Stimulated activated CD8-positive, alpha-beta memory T cell treated with anti-CD3 and anti-CD28 coated beads, Interleukin-15, amount 100 ng/mL, for 4 hours (primary cell): ENCODE measurements around the gene PHTF2.
"Not testable (repeated sequence)": the region's sequence is repeated elsewhere in the genome, so short reads cannot be mapped to it uniquely, and the experiment has no call there.

Experiments used
- DNase-seq, 2 donors: peaks; one replicate each; pipeline ENCODE4 v3.0.0-alpha.2; 2020; ENCODE audit warnings: low read depth in 2 of 2

PHTF2 gene

DNA sequence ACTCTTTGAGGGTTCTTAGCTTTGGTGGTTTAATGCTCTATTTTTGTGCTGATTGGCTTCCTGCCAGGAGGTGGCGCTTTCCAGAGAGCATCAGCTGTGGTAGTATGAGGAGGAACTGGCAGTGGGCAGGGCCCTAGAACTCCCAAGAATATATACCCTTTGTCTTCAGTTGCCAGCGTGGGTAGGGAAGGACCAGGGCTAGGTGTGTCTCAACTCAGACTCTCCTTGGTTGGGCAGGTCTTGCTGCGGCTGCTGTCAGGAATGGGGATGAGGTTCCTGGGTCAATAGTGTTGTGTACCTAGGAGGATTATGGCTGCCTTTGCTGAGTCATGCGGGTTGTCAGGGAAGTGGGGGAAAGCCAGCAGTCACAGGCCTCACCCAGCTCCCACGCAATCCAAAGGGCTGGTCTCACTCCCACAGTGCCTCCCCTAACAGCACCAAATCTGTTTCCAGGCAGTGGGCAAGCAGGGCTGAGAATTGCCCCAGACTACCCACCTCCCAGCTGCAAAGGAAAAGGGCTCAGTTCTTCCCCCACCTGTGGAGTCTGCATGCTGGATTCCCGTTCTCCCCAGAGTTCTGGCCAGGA, 191.5 kb downstream of the PHTF2 start:
- DNase-seq, result no peak

- no peak for DNase-seq
These were observed 193.1 kb downstream of the PHTF2 start for GRCh38 chr7:77991656-77992055.

- DNase-seq, result no peak
These were observed 195.3 kb downstream of the PHTF2 start for GRCh38 chr7:77993838-77994237.

- no peak for DNase-seq
These were observed 197.1 kb downstream of the PHTF2 start for GRCh38 chr7:77995717-77996116.

- DNase-seq, result not testable (repeated sequence)
These were observed 200.6 kb downstream of the PHTF2 start for GRCh38 chr7:77999168-77999567.

- DNase-seq, result no peak
These were observed 203.4 kb downstream of the PHTF2 start for GRCh38 chr7:78002021-78002420.

DNA sequence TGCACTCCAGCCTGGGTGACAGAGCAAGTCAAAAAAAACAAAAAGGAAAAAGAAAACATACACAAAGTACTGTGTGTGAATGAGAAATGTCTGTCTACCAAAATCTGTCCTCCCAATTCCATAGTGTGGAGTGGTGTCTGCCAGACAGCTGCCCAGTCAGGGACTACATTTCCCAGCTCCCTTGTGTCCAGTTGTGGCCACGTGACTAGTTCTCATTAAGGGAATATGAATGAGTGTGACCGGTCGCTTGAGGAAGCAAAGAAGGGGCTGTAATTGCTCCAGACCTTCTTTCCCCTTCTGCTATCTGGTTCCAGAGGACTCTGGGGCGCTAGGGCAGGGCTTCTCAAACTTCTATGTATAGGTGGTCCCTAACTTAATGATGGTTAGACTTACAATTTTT, 204.1 kb downstream of the PHTF2 start:
- DNase-seq, result no peak

- DNase-seq, result no peak
These were observed 207.6 kb downstream of the PHTF2 start for GRCh38 chr7:78006063-78006755.
